DMS53 treated with DMSO at 0.1 percent for 48 hours (cell line): ENCODE measurements around the gene COL6A1.

Source experiments
- DNase-seq: peaks from one replicate; lab custom pipeline; 2025; ENCODE audit not compliant: unreplicated experiment; lab: John Stamatoyannopoulos, UW

The COL6A1 gene

DNA sequence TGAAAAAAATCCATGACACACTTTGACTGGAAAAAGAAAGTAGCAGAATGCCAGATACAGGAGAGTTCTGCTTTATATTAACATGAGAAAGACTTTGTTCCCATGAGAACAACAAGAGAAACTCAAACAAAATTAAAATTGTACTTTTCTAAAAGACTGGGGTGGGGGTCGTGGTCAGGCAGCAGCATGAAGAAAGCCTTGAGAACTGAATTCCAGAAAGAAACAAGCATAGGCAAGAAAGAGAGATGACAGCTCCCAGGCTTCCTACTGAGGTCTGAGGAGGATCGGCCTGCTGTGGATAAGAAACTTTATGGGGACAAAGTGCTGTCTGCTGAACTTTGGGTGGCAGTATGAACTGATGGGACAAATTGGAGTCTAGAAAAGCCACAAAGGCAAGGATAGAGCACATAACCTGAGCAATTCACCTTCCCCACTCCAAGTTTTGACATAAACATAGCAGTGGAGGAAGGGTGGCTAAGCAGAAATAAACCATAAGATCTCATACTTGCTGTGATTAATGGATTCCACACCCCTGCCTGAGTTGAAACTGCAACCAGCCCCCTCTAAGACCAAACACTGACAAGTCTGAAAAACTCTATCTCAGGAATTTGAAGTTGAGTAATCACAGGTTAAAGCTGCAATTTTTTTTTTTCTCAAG lies 43.7 kb downstream of the COL6A1 start:
- DNase-seq, result no peak

DNA sequence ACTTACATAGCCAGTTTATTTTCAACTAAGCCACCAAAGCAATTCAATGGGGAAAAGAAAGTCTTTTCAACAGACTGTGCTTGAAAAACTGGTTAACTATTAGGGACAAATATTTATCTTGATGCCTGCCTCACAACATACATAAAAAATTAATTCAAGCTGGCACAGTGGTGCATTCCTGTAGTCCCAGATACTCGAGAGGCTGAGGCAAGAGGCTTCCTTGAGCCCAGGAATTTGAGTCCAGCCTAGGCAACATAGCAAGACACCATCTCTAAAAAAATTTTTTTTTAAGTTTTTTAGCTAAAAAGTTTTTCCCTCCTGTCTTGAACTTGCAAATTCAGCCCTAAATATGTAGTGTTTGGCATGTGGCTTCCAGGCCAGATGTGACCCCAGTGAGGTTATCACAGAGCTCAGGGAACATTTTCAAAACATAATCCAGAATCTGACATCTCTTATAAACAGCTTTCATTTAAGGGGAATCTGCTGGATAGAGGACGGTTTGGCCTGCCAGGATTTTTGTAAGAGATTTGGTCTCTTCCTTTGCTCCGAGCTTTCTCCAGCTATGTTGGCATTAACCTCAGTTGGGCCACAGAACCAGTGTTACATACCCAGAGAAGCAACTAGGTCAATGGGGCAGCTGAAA lies 46.4 kb downstream of the COL6A1 start:
- DNase-seq, result no peak

DNA sequence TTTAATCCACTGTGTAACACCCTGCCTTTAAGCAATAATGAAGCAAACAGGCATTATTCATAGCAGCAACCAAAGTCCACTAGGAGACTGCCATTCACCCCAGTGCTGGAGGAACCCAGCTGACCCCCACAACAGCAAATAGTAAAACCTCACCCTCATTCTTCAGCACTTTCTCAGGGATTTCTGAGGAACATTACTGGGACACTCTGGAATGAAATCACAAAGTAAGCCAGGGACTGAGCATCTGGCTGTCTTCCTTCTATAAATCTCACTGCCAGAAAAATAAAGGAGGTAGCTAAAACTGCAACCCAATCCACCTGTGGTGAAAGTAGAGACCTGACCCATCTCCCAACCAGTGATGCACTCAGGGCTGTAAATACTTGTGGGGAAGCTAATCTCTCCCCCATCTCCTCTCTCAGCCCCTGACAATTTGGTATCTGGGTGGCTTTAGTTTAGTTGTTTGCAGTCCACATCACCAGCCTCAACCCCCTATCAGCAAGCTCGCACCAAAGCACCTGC lies 47.1 kb downstream of the COL6A1 start:
- DNase-seq, result no peak

DNA sequence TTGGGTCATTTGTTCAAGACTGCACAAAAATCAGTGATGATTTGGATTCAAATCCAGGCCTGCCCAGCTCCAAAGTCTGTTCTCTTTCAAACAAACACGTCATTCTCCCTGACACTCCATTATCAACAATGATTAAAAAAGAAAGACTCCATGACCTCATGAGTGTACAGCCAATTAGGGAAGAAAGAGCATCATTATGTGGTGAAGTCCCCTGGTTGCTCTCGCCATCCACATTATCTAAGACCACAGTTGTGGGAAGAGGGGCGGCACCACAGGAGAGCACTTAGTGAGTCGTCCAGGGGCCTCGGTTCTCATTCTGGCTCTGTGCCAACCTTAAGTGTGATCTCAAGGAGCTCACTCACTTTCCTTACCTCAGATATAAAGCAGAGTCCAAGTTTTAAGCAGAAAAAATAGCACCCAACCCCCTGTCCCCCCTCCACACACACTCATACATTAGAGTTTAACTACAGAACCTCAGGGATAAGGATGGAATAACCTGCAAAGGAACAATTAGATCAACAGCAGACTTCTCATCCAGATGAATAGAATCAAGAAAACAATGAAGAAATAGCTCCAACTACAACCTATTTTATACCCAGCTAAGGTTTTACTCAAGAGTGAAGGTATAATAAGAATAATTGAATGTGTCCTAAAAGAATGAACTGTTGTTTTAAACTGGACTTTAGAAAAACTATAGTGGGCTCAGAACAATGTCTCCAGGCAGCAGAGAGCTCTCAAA lies 47.8 kb downstream of the COL6A1 start:
- DNase-seq, result no peak

DNA sequence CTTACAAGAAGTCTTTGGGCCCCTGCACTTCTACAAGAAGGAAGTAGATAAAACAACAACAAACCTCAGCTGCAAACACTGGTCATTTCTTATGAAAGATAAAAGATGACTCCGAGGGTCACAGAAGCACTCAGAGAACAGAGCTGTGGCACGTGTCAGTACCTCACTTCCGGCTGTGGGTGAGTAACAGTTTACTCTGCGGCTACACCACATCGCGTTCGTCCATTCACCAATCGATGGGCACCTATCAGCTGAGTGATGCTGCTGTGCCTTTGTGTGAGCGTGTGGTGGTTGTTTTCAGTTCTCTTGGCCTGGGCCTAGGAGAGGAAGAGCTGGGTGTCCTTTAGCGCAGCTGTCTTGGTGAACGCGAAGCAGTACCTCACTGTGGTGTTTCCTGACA lies 49.9 kb downstream of the COL6A1 start:
- DNase-seq, result no peak

DNA sequence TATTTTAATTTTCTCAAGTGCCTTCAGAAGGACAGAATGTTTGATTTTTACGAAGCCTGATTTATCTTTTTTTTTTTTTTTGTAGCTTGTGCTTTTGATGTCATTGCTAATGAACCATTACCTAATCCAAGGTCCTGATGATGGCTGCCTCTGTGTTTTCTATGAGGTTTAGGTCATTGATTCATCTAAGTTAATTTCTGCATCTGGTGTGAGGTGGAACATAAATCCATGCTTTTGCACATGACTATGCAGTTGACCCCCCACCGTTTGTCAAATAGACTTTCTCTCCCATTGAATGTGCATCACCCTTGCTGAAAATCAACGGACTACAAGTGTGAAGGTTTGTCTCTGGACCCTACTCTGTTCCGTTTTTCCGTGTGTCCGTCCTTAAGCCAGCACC lies 50.5 kb downstream of the COL6A1 start:
- DNase-seq, result no peak

DNA sequence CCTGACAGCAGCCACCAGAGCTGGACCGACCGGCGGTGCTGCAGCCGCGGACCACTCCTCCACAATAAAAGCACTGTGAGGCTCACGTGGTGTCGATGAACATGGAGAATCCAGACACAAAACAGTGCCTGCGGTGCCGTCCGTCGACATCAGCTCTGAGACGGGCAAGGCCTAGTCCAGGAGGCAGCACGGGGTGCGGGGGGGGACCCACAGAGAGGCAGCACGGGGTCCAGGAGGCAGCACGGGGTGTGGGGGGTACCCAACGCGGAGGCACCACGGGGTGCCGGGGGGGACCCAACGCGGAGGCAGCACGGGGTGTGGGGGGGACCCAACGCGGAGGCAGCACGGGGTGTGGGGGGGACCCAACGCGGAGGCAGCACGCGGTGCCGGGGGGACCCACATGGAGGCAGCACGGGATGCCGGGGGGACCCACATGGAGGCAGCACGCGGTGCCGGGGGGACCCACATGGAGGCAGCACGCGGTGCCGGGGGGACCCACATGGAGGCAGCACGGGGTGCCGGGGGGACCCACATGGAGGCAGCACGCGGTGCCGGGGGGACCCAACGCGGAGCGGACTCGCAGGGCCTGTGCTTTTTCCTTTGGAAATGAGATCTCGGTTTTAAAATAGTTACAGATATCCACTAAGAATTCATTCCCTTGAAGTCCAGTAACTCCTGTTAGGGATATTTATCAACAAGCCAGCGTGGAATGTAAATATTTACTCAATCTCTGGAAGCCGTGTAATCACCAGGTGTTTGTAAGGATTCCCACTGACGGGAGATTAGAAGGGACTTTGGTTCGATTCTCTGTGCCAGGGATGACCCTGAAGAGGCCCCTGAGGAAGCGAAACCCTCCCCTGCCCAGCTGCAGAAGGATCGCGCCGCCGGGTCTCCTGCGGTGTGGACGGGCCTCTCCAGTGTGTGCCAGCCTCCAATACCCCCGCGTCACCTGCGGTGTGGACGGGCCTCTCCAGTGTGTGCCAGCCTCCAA lies 52.1 kb downstream of the COL6A1 start:
- peak; percentile 21 for DNase-seq

DNA sequence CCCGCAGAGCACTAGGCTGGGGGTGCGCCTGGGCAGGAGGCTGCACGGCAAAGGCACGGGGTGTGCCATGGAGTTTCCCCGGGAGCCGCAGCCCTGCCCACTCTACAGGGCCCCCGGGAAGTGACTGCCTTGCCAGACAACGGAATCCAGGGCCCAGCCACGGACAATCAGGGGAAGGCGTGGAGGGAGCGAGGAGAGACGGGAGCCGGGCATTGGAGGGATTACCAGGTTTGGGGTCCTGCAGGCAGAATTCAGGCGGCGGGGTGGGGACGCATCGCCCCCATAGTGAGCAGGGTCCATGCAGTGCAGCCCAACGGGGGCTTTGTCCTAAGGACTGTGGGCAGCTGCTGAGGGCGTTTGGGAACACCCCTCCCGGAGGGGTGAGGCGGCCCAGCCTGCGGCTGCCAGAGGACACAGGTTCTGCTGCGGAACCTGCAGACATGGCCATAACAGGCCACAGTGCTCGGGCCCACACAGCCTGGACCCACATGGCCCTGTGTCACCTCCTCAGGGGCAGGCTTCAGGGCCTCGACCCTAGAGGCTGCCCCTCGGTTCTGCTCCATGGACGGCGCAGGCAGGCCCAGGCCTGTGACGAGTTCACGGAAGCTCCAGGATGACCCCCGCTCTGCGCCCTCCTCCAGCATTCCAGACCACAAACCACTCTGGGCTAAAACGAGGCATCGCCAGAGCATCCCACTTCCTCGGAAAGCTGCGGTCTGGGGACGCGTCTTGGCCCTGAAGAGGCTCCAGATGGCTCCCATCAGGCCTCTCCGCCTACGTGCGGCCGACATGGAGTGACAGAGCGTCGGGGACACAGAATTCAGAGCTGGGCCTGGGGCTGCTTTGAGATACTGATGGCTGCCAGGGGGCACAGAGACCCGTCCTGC lies 54.5 kb downstream of the COL6A1 start:
- DNase-seq, result no peak

DNA sequence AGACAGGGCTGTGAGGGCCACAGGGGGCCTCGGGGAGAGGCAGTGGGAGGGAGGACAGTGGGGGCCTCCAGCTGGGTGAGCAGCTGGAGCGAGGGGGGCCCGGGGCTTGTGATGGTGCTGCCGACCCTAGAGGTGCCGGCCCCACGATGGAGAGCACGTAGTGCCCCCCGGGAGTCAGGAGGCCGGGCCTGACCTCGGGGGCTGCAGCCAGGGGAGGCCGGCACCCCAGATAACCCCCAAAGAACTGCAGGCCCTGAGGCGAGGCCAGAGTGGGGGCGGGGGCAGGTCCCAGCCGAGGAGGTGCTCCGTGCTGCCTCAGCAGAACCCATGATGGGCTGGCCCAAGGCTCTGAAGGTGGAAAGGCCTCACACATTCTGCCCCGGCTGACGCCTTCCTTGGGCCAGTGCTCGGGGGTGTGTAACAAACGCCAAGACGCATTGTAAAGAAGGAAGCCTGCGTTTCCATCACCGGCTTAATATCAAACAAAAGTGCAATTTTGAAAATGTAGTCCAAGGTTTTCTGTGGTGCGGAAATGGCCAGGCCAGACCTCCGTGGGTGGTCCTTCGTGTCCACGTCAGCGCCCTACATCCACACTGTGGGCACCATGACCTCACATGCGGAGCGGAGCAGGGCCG lies 55.2 kb downstream of the COL6A1 start:
- DNase-seq, result no peak

DNA sequence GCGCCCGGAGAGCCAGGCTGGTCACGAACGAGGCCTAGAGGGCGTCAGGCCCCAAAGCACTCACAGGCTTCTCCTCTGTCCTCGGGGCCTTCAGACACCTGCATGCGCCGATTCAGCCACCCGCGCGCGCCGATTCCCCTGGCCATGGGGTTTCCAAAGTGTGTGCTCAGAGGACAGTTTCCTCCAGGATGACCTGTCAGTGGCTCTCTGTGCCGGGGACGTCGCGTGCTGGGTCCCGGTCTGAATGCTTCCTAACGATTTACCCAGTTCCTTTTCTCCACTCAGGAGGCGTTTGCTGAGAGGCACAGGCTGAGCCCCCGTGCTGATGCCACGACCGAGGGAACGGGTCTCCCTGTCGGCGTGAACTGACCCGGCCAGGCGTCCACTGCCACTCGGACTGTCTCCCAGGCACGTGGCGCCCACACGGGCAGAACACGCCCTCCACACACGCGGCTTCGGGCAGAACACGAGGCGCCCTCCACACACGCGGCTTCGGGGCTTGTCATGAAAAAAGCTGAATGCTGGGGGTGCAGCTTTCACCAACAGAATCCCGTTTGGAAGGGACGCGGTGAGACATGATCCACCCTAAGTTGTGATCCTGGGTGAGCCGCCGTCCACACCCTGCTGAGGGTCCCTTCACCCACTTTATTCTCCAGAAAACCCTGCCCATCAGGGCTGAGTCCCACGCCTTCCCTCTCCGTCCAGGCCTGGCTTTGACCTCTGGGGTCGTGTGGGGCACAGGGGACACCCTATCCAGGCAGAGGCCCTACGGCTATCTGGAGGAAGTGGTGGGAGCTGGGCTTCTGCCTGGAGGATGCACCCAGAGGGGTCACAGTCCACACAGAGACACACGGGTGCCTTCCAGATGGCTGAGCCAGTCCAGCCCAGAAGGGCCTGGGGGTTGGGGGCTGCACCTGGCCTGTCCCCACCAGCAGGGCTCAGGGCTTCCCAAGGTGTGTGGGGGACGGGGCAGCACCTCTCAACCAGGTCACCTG lies 56.1 kb downstream of the COL6A1 start:
- DNase-seq, result no peak

DNA sequence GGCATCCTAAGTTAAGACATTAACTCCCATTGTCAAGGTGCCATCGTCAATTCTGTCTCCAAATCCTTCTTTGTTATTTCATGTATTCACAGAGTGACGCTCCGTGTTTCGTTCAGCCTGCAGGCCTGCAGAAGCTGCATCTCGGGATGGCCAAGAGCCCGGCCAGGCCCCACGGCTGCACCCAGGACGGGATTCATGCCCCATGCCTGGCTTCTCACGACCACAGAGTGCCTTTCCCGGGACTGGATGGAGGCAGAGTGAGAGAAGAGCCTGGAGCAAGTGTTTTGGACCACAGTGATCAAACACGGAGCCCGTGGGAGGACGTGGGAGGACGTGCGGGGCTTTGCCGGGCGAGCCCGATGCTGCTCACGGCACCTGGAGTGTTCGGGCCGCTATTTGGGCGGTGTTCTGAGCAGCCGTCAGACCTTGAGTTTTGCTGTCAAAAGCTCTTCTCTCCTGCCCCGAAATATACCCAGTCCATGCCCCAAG lies 56.8 kb downstream of the COL6A1 start:
- no peak for DNase-seq

DNA sequence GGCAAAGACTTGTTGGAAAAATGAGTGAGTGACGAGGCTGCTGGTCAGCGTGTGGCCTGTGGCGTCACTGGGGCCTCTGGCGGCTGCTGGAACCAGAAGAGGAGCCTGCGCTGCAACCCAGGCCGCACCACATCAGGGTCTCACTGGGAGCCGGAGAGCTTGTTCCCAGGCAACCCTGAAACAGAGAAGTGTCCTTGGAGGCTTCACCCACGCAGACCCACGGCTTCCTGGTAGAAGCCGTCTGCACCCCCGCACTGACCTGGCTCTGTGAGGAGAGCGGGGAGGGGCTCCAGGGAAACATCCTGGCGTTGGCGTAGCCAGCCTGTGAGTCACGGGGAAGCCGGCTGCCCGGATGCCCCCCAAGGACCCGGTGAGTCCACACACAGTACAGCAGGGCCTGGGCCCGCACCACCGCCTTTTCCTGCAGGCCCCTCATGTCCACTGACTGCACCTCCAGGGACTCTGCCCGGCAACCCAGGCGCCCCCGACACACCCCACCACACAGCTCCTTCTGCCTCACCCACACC lies 57.4 kb downstream of the COL6A1 start:
- no peak for DNase-seq

DNA sequence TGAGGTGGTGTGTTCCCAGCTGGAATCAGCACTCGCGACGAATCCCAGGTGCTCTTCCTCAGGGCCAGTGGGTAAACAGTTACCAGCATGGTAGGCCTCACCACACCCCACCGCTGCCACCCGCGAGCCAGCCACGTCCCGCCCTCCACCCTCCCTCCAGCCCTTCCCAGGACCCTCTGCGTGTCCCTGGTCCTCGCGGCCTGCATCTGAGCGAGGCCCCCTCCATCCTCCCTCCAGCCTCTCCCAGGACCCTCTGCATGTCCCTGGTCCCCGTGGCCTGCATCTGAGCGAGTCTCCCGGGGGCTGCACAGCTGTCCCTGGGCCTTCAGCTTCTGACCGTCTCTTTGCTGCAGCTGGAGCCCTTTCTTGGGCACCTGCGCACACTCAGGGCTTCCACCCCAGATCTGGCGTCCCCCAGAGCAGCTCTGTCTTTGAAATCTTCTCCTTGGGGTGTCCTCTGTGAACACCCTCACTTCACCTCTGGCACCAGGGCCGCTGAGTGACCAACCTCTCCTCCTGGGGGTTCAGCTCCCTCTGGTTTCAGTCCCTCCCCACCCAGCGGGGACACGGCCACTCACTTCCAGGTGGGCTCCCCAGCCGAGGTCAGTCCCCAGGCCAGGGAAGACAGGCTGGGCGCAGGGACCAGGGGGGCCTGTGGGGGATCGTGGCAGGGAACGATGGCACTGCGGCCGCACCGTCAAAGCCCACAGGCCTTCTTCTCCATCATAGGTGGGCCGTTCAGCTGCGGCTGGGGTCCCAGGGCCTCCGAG lies 58.5 kb downstream of the COL6A1 start:
- DNase-seq, result no peak

DNA sequence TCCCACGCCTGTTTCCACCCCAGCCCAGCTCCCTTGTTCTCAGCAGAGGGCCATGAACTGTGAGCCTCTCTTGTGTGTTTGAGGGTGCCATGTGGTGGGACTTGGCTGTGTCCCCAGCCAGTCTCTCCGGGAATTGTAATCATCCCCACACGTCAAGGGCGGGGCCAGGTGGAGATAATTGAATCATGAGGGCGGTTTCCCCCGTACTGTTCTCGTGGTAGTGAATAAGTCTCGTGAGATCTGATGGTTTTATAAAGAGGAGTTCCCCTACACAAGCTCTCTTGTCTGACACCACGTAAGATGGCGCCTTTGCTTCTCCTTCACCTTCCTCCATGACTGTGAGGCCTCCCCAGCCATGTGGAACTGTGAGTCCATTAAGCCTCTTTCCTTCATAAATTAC lies 59.1 kb downstream of the COL6A1 start:
- no peak for DNase-seq

DNA sequence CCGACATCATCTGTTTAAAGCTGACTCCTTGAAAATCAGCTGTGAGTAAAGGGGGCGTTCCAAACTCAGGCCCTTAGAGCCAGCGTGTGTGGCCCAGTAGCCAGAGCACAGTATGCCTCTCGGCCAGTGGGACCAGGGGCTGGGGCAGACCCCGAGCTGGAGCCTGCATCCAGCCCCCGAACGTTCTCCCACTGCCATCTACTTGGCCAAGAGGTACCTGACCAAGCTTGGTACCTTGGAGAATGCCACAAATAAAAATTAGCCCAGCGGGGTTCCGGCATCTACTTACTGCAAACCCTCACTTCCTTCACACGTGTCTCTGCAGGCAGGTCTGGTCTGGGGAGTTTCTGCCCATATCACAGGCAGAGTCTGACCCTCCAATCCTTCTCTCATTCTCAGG lies 59.6 kb downstream of the COL6A1 start:
- no peak for DNase-seq

DNA sequence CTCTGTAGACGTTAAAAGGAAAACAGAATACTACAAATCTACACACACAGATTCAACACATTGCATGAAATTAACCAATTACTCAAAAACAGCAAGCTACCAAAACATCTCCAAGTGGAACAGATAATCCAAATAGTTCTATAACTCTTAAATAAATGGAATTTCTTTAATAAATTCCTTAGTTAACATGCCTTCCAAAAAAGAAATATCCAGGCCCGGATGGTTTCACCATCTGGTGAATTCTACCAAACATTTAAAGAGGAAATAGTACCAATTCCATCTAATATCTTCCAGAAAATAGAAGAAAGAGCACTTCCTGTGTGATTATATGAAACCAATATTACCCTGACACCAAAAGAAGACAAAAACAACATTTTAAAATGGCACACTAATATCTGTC lies 63.6 kb downstream of the COL6A1 start:
- no peak for DNase-seq

DNA sequence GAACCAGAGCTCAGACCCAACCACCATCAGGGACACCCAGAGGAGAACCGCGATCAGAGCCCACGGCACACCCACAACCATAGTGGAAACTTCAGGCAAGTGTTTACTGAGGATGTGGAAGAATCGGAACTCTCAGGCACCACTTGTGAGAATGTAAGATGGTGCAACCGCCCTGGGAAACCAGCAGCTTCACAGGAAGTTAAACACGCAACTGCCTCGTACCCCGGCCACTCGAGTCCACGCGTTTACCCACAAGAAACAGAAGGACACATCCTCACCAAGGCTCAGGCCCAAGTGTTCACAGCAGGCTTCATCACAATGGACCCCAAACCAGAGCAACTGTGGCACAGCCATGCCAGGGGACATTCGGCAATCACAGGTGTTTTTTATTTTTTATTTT lies 64.9 kb downstream of the COL6A1 start:
- no peak for DNase-seq
